ENCODE results near the gene GRAMD4. TPM values are rescaled to one million over a fixed set of nuclear protein-coding genes. Genes with fewer than 3 reads are reported as not detected.

Gene GRAMD4
- total RNA-seq, 1 donor from 2014 or later, result 58.1 TPM

GRCh38 chr22:46589141-46589748 lies 30.9 kb upstream of the GRAMD4 start:
- Histone ChIP-seq H3K36me3 (no peaks in the 10 kb centered on the region), H3K27ac (no peak overlapping the region), H3K4me1 (peaks cover 60% of the 10 kb centered on the region), H3K9me3 (no peaks in the 10 kb centered on the region), H3K27me3 (ENCODE audit: low read depth) (no peaks in the 10 kb centered on the region), H3K4me3 (no peak overlapping the region)
- intact Hi-C loops (cut with DNase I), result no loop called here
- ATAC-seq (no peak), DNase-seq (no peak)
- TF ChIP-seq, protein P1, sequence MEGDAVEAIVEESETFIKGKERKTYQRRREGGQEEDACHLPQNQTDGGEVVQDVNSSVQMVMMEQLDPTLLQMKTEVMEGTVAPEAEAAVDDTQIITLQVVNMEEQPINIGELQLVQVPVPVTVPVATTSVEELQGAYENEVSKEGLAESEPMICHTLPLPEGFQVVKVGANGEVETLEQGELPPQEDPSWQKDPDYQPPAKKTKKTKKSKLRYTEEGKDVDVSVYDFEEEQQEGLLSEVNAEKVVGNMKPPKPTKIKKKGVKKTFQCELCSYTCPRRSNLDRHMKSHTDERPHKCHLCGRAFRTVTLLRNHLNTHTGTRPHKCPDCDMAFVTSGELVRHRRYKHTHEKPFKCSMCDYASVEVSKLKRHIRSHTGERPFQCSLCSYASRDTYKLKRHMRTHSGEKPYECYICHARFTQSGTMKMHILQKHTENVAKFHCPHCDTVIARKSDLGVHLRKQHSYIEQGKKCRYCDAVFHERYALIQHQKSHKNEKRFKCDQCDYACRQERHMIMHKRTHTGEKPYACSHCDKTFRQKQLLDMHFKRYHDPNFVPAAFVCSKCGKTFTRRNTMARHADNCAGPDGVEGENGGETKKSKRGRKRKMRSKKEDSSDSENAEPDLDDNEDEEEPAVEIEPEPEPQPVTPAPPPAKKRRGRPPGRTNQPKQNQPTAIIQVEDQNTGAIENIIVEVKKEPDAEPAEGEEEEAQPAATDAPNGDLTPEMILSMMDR (IDR thresholded peaks at IDR 0.05), result no peak

- peaks cover 60% of the 10 kb centered on the region for H3K4me1 ChIP-seq
- no peaks in the 10 kb centered on the region for H3K36me3 ChIP-seq
- H3K27me3 ChIP-seq (ENCODE audit: low read depth), result no peaks in the 10 kb centered on the region
- no peak overlapping the region for H3K27ac ChIP-seq
- intact Hi-C loops (cut with DNase I), result no loop called here
- TF ChIP-seq, protein P1 (IDR thresholded peaks at IDR 0.05), result no peak
- no peaks in the 10 kb centered on the region for H3K9me3 ChIP-seq
- no peak for ATAC-seq
- DNase-seq, result no peak
- H3K4me3 ChIP-seq, result no peak overlapping the region
These were observed 30.3 kb upstream of the GRAMD4 start for GRCh38 chr22:46589871-46590271.

- intact Hi-C loops (cut with DNase I), result no loop called here
- no peaks in the 10 kb centered on the region for H3K36me3 ChIP-seq
- no peak overlapping the region for H3K4me3 ChIP-seq
- TF ChIP-seq, protein P1 (IDR thresholded peaks at IDR 0.05), result no peak
- no peaks in the 10 kb centered on the region for H3K27me3 ChIP-seq (ENCODE audit: low read depth)
- DNase-seq (peak; percentile 43), ATAC-seq (no peak)
- no peak overlapping the region for H3K27ac ChIP-seq
- H3K9me3 ChIP-seq, result no peaks in the 10 kb centered on the region
- H3K4me1 ChIP-seq, result peaks cover 60% of the 10 kb centered on the region
These were observed 29.9 kb upstream of the GRAMD4 start for GRCh38 chr22:46590334-46590733.

DNA sequence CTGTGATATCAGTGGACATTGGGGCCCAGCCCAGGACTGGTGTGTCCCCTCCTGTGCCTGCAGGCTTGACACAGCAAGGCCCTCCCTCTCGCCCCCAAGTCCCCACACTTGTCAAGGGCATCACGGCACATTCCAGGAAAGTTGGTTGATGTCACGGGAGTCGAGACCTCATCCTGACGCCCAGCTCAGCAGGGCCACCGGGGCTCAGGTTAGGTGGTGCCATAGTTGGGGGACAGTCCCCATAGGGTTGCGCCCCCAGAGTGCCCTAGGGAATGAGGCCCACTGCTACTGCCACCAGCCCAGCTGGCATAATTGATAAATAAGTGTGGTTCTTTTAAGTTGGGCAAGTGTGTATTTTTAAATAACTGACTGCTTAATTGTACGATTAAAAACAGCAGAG lies 28.3 kb upstream of the GRAMD4 start:
- H3K27ac ChIP-seq, result peak overlapping the region; percentile 80
- no peak overlapping the region for H3K4me3 ChIP-seq
- ATAC-seq, result no peak
- no peaks in the 10 kb centered on the region for H3K9me3 ChIP-seq
- H3K36me3 ChIP-seq, result no peaks in the 10 kb centered on the region
- intact Hi-C loops (cut with DNase I), result no loop called here
- H3K4me1 ChIP-seq, result peaks cover 60% of the 10 kb centered on the region
- DNase-seq, result no peak
- H3K27me3 ChIP-seq (ENCODE audit: low read depth), result no peaks in the 10 kb centered on the region
- TF ChIP-seq, protein P1 (IDR thresholded peaks at IDR 0.05), result no peak

GRCh38 chr22:46592390-46592872 lies 27.8 kb upstream of the GRAMD4 start:
- Histone ChIP-seq H3K4me3 (peak overlapping the region; percentile 31), H3K27me3 (ENCODE audit: low read depth) (no peaks in the 10 kb centered on the region), H3K36me3 (no peaks in the 10 kb centered on the region), H3K4me1 (peaks cover 57% of the 10 kb centered on the region), H3K27ac (peak overlapping the region; percentile 80), H3K9me3 (no peaks in the 10 kb centered on the region)
- TF ChIP-seq, protein P1 (IDR thresholded peaks at IDR 0.05), result no peak
- intact Hi-C loops (cut with DNase I), result no loop called here
- DNase-seq (peak; percentile 70), ATAC-seq (no peak)
